Body of pancreas (tissue), 4 donors: ENCODE results near the gene AUNIP.

Source experiments
- POLR2A ChIP-seq, 3 donors: fragments of 450-650 bp; IDR thresholded peaks; one replicate each; pipeline ENCODE4 v1.6.1; 2016; ENCODE audit warnings: antibody characterized with exemption in 3 of 3, mild to moderate bottlenecking in 2 of 3
- TF ChIP-seq, protein P1 (sequence below), 7 experiments: fragments of 450-650 bp in 4 of 7; fragments of 200-600 bp in 3 of 7; sonication (generic) in 3 of 7; IDR thresholded peaks; one replicate each; pipeline ENCODE4 v1.5.1; 2016 to 2019; ENCODE audit warnings: antibody characterized with exemption in 7 of 7

DNA sequence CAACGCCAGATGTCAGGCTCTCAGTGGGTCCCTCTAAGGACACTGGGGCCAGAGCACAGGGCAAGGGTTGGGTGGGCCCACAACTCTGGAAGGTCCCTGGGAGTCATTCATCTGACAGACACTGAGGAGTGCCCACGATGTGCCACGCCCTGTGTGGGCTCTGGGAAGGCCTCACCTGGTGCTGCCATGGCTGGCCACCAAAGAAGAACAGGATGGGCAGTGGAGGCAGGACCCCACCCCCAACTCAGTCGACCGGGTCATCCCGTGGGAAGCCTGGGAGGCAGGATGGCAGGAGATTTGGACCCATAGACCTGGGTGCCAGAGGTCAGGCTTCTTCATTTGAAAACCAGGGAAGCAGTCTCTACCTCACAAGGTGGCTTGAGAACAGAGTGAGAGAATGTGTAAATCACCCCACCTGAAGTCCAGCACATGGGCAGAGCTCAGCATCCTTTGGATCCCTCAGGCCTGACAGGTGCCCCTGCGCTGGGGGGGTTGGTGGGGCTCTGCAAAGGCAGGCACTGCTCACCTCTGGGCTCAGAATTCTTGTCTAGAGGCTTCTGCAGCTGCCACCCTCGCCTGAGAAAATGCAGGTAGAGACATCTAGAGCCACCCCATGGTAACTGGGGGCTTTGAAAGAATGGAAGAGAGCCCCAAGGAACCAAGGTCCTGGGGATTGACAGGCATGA lies 60.4 kb downstream of the AUNIP start:
- TF ChIP-seq, protein P1, sequence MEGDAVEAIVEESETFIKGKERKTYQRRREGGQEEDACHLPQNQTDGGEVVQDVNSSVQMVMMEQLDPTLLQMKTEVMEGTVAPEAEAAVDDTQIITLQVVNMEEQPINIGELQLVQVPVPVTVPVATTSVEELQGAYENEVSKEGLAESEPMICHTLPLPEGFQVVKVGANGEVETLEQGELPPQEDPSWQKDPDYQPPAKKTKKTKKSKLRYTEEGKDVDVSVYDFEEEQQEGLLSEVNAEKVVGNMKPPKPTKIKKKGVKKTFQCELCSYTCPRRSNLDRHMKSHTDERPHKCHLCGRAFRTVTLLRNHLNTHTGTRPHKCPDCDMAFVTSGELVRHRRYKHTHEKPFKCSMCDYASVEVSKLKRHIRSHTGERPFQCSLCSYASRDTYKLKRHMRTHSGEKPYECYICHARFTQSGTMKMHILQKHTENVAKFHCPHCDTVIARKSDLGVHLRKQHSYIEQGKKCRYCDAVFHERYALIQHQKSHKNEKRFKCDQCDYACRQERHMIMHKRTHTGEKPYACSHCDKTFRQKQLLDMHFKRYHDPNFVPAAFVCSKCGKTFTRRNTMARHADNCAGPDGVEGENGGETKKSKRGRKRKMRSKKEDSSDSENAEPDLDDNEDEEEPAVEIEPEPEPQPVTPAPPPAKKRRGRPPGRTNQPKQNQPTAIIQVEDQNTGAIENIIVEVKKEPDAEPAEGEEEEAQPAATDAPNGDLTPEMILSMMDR (IDR thresholded peaks at IDR 0.05), result no peak
- no peak for TF ChIP-seq POLR2A (IDR thresholded peaks at IDR 0.05)
